ENCODE data around the gene MIPOL1. TPM values are rescaled to one million over a fixed set of nuclear protein-coding genes. Genes with fewer than 3 reads are reported as not detected.

MIPOL1 gene
- total RNA-seq, 1 donor from 2014 or later = 8.9 TPM

GRCh38 chr14:37515771-37516170 lies 318.0 kb downstream of the MIPOL1 start:
- H3K4me3 ChIP-seq = no peak overlapping the region
- no peaks in the 10 kb centered on the region for H3K4me1 ChIP-seq
- H3K27ac ChIP-seq (replicated peaks) = no peak overlapping the region
- no peaks in the 10 kb centered on the region for H3K36me3 ChIP-seq
- no peak for TF ChIP-seq CTCF (IDR thresholded peaks at IDR 0.05; ENCODE audit: borderline replicate concordance)
- no peak for DNase-seq
- H3K9me3 ChIP-seq (replicated peaks) = no peaks in the 10 kb centered on the region
- no peaks in the 10 kb centered on the region for H3K27me3 ChIP-seq (ENCODE audit: low read depth)
- intact Hi-C loops (cut with micrococcal nuclease) = no loop called here

DNA sequence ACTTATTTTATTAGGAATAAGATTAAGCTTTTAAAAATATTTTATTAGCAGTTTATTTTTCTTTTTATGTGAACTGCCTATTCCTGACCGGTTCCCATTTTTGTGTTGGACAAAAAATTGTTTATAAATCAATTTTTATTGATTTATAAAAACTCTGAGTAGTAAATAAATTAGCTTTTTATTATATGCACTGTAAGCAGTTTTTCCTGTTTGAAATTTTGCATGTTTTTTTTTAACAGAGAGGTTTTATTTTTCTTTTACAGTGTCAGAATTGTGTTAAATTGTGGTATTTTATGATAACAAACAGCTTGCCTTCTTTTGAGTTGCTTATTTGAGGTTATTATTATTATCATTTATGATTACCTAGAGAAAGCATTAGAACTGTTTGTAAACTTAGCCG lies 329.3 kb downstream of the MIPOL1 start:
- H3K4me1 ChIP-seq = no peaks in the 10 kb centered on the region
- no peaks in the 10 kb centered on the region for H3K9me3 ChIP-seq (replicated peaks)
- intact Hi-C loops (cut with micrococcal nuclease) = no loop called here
- H3K27ac ChIP-seq (replicated peaks) = no peak overlapping the region
- no peaks in the 10 kb centered on the region for H3K36me3 ChIP-seq
- no peak for TF ChIP-seq CTCF (IDR thresholded peaks at IDR 0.05; ENCODE audit: borderline replicate concordance)
- no peak overlapping the region for H3K4me3 ChIP-seq
- DNase-seq = no peak
- H3K27me3 ChIP-seq (ENCODE audit: low read depth) = no peaks in the 10 kb centered on the region

DNA sequence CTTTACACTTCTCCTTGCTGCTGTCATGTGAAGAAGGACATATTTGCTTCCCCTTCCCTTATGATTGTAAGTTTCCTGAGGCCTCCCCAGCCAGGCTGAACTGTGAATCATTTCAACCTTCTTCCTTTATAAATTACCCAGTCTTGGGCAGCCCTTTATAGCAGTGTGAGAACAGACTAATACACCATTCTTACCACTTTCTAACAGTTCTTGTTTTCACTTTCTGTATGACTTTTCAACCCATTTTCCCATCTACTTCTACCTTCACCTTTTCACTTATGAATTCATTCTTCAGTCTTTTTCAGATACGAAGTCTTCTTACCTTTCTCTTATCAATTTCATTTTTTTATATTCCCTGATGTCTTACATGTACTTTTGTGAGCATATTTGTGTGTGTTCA lies 342.3 kb downstream of the MIPOL1 start:
- H3K27me3 ChIP-seq (ENCODE audit: low read depth) = no peaks in the 10 kb centered on the region
- H3K9me3 ChIP-seq (replicated peaks) = no peaks in the 10 kb centered on the region
- no peak overlapping the region for H3K4me3 ChIP-seq
- intact Hi-C loops (cut with micrococcal nuclease) = no loop called here
- H3K4me1 ChIP-seq = no peaks in the 10 kb centered on the region
- TF ChIP-seq CTCF (IDR thresholded peaks at IDR 0.05; ENCODE audit: borderline replicate concordance) = no peak
- no peak for DNase-seq
- no peak overlapping the region for H3K27ac ChIP-seq (replicated peaks)
- no peaks in the 10 kb centered on the region for H3K36me3 ChIP-seq

DNA sequence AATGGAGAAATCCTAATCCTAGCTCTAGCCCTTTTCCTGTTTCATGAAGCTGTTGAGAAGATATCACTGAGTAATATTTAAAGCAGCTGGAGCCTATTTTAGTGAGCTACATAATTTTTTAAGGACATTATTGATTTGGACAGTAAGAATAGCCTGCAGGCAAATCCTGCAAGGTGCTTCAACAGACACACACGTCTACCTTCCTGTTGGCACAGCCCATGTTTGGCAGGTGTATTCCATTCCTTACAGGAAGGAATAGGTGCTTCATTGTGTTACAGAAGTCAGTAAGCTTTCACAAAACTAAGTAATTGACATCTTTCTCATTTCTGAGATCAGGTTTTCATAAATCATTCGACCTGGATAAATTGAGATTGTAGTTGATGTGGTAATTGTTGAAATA lies 346.7 kb downstream of the MIPOL1 start:
- intact Hi-C loops (cut with micrococcal nuclease) = no loop called here
- no peak for DNase-seq
- no peak for TF ChIP-seq CTCF (IDR thresholded peaks at IDR 0.05; ENCODE audit: borderline replicate concordance)
- Histone ChIP-seq H3K36me3 (no peaks in the 10 kb centered on the region), H3K4me3 (no peak overlapping the region), H3K4me1 (no peaks in the 10 kb centered on the region), H3K27me3 (ENCODE audit: low read depth) (no peaks in the 10 kb centered on the region), H3K9me3 (replicated peaks) (no peaks in the 10 kb centered on the region), H3K27ac (replicated peaks) (no peak overlapping the region)

- DNase-seq = no peak
- H3K4me1 ChIP-seq = no peaks in the 10 kb centered on the region
- no peaks in the 10 kb centered on the region for H3K36me3 ChIP-seq
- H3K4me3 ChIP-seq = no peak overlapping the region
- intact Hi-C loops (cut with micrococcal nuclease) = no loop called here
- H3K27me3 ChIP-seq (ENCODE audit: low read depth) = no peaks in the 10 kb centered on the region
- H3K27ac ChIP-seq (replicated peaks) = no peak overlapping the region
- TF ChIP-seq CTCF (IDR thresholded peaks at IDR 0.05; ENCODE audit: borderline replicate concordance) = no peak
- no peaks in the 10 kb centered on the region for H3K9me3 ChIP-seq (replicated peaks)
Measured at GRCh38 chr14:37545174-37545573, 347.4 kb downstream of the MIPOL1 start.
